GM21528 (cell line): Measurements from ENCODE around the gene CALML3.

Experiments used
- ATAC-seq: cut with Tn5 transposase; IDR thresholded peaks from one replicate; pipeline ENCODE4 v1.9.1; 2021; ENCODE audit warnings: mild to moderate bottlenecking, moderate library complexity; ENCODE audit not compliant: unreplicated experiment, low FRiP score

The CALML3 gene

GRCh38 chr10:5537684-5538083, 12.9 kb downstream of the CALML3 start:
- ATAC-seq = no peak

DNA sequence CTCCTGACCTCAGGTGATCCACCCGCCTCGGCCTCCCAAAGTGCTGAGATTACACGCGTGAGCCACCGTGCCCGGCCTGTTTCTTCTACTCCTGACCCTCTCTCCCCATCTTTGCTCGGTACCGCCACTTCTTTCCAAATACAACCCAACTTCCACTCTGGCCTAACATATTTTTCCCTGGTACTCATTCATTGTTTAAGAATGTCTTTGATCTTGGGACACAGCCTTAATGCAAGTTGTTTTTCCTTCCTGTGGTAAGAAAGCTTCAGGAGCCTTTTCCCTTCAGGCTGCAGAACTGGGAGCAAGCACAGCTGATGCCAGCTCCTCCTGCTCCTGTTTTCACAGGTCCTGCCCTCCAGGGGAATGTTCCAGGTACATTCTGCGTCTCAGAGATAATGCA, 13.7 kb downstream of the CALML3 start:
- ATAC-seq = no peak

GRCh38 chr10:5538892-5539651, 14.3 kb downstream of the CALML3 start:
- ATAC-seq = no peak

DNA sequence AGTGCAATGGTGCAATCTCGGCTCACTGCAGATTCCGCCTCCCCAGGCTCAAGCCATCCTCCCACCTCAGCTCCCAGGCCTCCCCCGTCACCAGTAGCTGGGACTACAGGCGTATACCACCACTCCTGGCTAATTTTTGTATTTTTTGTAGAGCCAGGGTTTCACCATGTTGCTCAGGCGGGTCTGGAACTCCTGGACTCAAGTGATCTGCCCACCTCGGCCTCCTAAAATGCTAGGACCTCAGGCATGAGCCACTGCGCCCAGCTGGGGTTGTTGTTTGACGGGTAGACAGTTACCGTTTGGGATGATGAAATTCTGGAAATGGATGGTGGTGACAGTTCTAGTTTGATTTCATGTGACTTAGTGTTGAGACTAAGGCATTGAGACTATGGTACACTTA, 15.3 kb downstream of the CALML3 start:
- ATAC-seq = no peak

DNA sequence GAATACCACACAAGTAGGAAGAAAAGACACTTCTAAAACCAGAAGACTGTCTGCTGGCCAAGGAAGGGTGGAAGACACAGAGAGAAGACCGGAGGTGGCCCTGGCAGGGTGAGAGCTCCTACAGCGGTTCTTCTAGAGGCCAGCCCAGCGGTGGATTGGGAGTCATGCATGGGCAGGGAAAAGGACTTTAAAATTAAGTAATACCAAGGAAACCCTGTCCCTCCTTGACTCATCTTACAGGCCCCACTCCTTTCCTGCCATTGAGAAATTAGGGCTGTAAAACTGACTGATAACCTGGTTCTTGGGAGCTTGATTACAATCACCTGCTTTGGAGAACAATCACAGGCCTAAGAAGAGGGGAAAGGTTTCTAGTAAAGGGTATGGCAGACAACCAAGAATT, 16.1 kb downstream of the CALML3 start:
- ATAC-seq = no peak

DNA sequence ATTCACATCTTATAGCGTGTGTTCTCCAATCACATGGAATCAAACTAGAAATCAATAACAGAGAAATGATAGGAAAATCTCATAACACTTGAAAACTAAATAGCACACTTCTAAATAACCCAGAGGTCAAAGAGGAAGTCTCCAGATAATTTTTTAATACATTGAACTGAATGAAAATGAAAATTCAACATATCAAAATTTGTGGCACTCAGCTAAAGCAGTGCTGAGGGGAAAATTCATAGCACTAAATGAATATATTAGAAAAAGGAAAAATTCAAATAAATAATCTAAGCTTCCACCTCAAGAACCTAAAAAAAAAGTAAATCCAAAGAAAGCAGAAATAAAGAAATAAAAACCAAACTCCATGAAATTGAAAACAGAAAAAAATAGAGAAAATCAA, 17.3 kb downstream of the CALML3 start:
- no peak for ATAC-seq

DNA sequence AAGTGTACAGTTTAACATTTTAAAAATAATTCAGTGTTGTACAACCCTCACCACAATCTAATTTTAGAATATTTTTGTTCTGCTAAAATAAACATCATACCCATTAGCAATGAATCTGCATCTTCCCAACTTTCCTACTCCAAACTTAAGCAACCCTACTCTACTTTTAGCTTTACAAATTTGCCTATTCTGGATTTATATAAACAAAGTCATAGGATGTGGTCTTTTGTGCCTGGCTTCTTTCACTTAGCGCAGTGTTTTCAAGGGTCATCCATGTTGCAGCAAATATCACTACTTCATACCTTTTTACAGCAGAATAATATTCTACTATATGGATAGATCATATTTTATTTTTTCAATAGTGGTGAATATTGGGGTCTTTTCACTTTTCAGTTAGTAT, 18.9 kb downstream of the CALML3 start:
- ATAC-seq = no peak

- ATAC-seq = no peak
Measured at GRCh38 chr10:5544216-5544805, 19.6 kb downstream of the CALML3 start.

DNA sequence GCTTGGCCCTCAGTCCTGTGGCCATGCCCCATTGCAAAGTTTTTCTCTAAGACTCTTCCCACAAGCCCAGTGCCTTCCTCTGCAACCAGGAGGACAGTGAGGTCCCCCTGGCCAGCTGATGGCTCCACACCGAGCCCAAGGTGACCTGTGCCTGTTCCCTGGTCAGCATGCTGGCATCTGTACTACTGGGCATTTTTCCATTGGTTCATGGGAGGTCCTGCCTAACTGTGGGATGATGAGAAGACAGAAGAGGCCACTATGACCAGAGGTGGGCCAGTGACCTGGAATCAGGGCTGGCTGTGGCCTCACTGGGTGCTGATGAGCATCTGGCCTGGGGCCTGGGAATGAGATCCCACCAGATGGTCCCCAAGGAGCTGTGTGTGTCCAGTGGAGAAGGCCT, 20.2 kb downstream of the CALML3 start:
- no peak for ATAC-seq

GRCh38 chr10:5545426-5545777, 20.6 kb downstream of the CALML3 start:
- no peak for ATAC-seq

GRCh38 chr10:5545778-5546710, 21.3 kb downstream of the CALML3 start:
- no peak for ATAC-seq

DNA sequence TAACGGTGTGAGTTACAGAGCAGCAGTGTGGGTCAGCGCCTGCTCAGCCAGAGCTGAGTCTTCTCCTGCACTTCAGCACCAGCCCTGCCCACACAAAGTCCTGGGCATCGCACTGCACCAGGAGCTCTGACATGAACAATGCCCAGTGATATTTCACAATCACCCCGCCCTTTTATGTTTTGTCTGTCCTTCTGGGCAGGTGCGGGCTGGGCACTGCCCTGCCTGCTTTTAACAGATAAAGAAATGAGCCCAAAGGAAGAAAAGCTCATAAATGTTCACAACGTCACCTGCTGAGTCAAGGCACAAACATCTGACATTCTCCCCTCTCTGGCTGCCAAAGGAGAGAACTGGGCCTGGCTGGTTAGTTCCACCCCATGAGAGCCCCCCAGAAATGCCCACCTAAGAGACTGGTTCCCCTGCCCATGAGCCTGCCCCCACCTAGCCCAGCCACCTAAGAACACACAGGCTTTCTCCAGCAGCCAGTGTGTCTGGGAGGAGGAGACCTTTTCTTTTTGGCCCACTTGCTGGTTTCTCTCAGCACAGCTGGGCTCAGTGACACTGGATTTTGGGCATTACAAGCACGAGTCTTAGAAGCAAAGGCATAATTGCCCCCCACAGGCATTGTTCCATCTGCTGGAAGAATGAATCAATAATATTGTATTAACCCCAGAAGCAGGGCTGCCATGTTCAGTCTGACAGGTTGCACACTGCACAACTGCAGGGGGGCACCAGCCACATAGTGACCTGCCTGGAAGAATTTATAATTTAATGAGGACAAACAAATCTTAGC, 22.3 kb downstream of the CALML3 start:
- ATAC-seq = no peak

DNA sequence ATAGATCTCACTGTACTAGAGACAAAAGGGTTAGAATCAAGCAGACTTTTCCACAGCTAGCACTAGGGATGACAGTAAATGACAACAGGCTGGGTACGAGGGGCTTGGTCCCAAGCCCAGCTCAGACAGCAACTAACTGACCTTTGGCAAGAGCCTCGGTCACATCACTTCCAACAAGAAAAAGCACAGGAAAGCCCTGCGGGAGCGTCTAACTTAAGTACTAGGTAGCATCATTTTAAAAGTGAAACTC, 22.8 kb downstream of the CALML3 start:
- ATAC-seq = no peak

- no peak for ATAC-seq
Measured at GRCh38 chr10:5547931-5548660, 23.3 kb downstream of the CALML3 start.

- no peak for ATAC-seq
Measured at GRCh38 chr10:5549462-5550249, 24.9 kb downstream of the CALML3 start.

DNA sequence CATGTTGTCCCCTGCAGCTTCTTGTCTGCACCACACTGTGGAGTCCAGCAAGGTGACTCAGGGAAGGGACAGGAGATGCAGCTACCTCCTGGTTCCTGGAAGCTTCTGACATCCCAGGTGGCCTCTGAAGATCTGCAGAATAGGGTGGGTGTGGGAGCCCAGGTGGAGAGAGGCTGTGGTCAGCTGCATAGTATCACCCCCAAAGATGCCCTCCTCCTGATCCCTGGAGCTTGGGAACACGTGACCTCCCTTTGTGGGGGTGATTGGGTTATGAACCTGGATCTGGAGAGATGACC, 25.4 kb downstream of the CALML3 start:
- ATAC-seq = no peak

DNA sequence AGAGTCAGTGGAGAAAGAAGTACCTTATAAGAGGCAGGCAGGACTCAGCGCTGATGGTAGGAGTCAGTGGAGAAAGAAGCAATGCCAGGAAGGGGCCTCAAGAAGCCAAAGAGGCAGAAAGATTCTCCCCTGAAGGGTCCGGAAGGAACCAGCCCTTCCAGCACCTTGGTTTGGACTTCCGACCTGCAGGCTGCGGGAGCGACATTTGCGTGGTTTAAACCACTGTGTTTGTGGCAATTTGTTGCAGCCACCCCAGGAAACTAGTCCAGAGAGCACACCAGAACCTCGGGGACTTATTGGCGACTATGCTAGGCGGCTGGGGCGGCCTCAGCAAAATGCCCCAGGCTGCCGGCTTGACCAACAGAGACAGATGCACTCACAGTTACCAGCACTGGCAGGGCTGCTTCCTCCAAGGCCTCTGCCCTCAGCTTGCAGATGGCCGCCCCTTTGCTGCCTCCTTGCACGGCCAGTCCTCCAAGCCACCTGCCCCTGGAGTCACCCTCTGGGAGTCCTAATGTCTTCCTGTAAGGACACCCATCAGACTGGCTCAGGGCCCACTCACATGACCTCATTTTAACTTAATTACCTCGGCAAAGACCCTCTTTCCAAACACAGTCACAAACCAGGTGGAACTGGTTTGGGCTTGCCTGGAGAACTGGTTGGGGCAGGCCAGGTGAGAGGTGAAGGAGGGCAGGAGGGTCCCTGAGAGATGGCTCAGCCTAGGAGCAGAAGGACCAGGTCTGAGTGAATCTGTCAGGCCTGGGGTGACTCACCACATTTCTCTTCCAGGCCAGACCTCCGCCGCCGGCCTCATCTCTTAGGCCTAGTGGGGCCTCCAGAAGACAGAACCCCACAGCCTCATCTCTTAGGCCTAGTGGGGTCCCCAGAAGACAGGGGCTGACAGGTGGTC, 26.1 kb downstream of the CALML3 start:
- no peak for ATAC-seq

DNA sequence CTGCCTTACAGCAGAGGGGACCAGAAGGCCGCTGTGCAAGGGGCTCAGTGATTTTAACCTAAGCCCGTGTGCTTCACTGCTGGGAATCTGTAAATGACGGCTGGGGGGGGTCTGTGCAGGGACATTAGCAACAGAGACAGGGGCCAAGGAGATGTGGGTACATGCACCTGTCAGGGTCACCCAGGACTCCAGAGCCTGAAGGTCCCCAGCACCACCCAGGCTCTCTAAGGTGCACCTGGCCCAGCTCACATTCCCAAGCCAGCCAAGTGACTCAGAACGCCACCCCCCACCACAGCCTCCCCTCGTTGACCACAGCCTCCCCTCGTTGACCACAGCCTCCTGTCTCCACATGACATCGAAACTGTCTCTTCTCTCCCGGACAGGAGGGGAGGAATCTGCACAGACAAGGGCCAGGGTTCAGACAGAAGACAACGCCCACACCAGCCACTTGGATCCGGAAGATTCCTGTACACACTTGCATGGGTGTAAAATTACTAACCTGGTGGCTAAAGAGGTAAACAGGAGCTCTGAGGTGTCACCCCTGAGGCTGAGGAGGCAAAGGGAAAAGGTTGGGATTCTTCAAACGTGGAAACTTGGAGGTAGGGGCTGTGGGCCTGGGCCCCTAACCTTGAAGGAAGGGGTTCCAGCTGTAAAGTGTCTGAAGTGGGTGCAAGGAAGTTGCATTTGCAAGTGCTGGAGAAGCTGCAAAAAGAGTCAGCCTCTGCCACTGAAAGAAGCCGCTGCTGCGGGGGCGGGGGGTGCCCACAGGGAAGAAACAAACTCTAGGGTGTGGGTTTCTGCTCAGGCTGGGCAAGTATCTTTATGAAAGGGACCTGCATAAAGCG, 27.0 kb downstream of the CALML3 start:
- no peak for ATAC-seq
